GM12891 (cell line): ENCODE results near the gene PRKN.

Experiments
- PAX5 ChIP-seq: IDR thresholded peaks from 2 replicates; pipeline ENCODE4 v1.6.1; 2011; ENCODE audit warnings: low read length, moderate library complexity, mild to moderate bottlenecking; ENCODE audit not compliant: insufficient read depth, severe bottlenecking
- POLR2A ChIP-seq: IDR thresholded peaks from 2 replicates; pipeline ENCODE4 v1.6.1; 2011; ENCODE audit warnings: low read depth, low read length, control low read depth
- POLR2AphosphoS5 ChIP-seq: IDR thresholded peaks from 2 replicates; pipeline ENCODE4 v1.6.1; 2011; ENCODE audit warnings: low read depth, low read length, control low read depth
- SPI1 ChIP-seq: IDR thresholded peaks from 2 replicates; pipeline ENCODE4 v1.6.1; 2011; ENCODE audit warnings: low read depth, low read length, control low read depth
- TAF1 ChIP-seq: IDR thresholded peaks from 2 replicates; pipeline ENCODE4 v1.6.1; 2011; ENCODE audit warnings: low read depth, low read length, control low read depth

DNA sequence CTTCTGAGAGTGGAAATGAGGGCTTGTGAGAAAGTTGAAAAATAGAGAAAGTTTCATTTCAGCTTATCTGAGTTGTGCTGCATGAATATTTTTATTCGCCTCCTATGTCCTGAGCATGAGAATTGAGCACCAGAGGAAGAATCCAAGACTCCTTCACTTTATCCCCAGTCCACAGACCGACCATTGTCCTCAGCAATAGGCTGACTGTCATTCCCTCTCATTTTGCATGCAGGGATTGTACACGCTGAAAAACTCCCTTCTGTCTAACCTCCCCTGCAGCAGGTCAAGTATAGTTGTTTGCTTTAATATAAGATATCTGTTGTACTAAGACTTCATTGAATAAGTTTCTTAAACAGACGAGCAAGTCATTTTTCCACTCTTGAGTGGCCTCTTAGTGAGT is 437.6 kb downstream of the PRKN start:
- no peak for TF ChIP-seq POLR2AphosphoS5
- no peak for TF ChIP-seq POLR2A
- TF ChIP-seq TAF1, result no peak
- no peak for TF ChIP-seq SPI1
- no peak for TF ChIP-seq PAX5
